OCI-LY7 (cell line): ENCODE data around the gene FMNL2.

Source experiments
- CTCF ChIP-seq: fragments of 200-600 bp; sonication (generic); conservative IDR thresholded peaks from 2 replicates; pipeline ENCODE4 v1.5.1; 2014; ENCODE audit warnings: mild to moderate bottlenecking, antibody characterized with exemption, low read length, moderate library complexity, mixed read lengths
- EZH2phosphoT487 ChIP-seq: fragments of 200-600 bp; sonication (generic); IDR thresholded peaks from 2 replicates; pipeline ENCODE4 v1.6.1; 2018; ENCODE audit warnings: low read depth, borderline replicate concordance, mild to moderate bottlenecking, mixed run types, antibody characterized with exemption, low read length, moderate library complexity, mixed read lengths

- no peak for TF ChIP-seq CTCF
- no peak for TF ChIP-seq EZH2phosphoT487
These were observed 111.2 kb downstream of the FMNL2 start for GRCh38 chr2:152446213-152446612.
